ENCODE data around the gene OR6S1. TPM values are rescaled to one million over a fixed set of nuclear protein-coding genes. Genes with fewer than 3 reads are reported as not detected.
A peak's percentile ranks its signal among the peaks of the same experiment; 100 is the strongest.

OR6S1 gene
- total RNA-seq, 1 donor from 2014 or later = not detected

DNA sequence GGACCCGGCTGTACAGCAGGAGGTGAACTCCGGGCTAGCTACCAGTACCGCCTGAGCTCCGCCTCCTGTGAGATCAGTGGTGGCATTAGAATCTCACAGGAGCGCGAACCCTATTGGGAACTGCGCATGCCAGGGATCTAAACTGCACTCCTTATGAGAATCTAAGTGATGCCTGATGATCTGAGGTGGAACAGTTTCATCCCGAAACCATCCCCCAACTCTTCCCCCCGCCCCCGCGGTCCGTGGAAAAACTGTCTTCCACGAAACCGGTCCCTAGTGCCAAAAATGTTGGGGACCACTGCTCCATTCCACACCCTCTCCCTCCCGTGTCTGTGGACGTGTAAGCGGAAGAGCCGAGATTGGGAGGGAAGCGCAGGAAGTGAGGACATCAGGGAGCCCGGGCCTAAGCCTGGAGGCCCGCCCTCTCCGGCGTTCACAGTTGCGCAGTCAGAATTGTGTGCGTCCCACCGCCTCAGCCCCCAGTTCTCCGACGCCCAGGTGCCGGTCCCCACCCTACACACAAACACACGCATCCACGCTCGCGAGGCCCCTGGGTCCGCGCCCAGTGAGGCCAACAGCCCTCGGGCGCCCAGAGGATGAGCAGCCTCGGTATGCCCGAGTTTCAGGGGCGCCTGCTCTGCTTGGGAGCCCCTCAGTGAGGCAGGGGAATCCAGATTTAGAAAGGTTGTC lies 41.1 kb upstream of the OR6S1 start:
- ChIA-PET CTCF (interaction anchor here (0.9 to 8.0 kb wide), 12 partner anchors 8 to 288 kb away, joined by 3 to 95 read pairs (median 12); no protein-coding TSS in a partner anchor), POLR2A (interaction anchor here (0.7 to 7.4 kb wide), 24 partner anchors 8 to 421 kb away, joined by 3 to 180 read pairs (median 8); partner anchors contain the start of genes APEX1, OSGEP, PARP2 and PIP4P1)
- peak; percentile 70 for DNase-seq
- Mint-ChIP-seq H3K9me3 (no peaks in the 10 kb centered on the region), H3K27me3 (no peaks in the 10 kb centered on the region), H3K36me3 (ENCODE audit: low read depth) (no peaks in the 10 kb centered on the region), H3K27ac (no peak overlapping the region), H3K4me3 (no peak overlapping the region), H3K4me1 (peaks cover 16% of the 10 kb centered on the region)
- ATAC-seq (ENCODE audit: low read depth) = peak; percentile 59
- intact Hi-C loops (cut with micrococcal nuclease) = loop anchor here (1.0 to 5.0 kb wide), 10 partner anchors 9 to 830 kb away; partner anchors contain the start of genes HNRNPC, METTL3, PARP2 and PIP4P1
- TF ChIP-seq, protein P1, sequence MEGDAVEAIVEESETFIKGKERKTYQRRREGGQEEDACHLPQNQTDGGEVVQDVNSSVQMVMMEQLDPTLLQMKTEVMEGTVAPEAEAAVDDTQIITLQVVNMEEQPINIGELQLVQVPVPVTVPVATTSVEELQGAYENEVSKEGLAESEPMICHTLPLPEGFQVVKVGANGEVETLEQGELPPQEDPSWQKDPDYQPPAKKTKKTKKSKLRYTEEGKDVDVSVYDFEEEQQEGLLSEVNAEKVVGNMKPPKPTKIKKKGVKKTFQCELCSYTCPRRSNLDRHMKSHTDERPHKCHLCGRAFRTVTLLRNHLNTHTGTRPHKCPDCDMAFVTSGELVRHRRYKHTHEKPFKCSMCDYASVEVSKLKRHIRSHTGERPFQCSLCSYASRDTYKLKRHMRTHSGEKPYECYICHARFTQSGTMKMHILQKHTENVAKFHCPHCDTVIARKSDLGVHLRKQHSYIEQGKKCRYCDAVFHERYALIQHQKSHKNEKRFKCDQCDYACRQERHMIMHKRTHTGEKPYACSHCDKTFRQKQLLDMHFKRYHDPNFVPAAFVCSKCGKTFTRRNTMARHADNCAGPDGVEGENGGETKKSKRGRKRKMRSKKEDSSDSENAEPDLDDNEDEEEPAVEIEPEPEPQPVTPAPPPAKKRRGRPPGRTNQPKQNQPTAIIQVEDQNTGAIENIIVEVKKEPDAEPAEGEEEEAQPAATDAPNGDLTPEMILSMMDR (IDR thresholded peaks at IDR 0.05) = no peak

DNA sequence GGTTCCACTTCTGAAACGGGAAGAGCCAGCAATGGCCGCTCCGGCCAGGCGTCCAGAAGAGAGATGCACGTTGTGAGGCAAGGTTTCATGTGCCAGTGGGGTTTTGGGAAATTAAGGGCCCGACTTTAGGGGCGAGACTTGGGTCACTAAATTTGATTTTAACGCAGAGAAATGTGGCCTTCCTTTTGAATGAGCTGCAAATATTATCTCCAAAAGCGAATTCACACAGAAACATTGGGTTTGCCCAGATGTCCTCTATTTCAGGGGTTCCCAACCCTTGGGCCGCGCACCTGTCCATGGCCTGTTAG lies 40.6 kb upstream of the OR6S1 start:
- peaks cover 16% of the 10 kb centered on the region for H3K4me1 Mint-ChIP-seq
- TF ChIP-seq, protein P1 (IDR thresholded peaks at IDR 0.05) = no peak
- ChIA-PET POLR2A (interaction anchor here (1.1 to 7.4 kb wide), 19 partner anchors 9 to 422 kb away, joined by 3 to 180 read pairs (median 8); partner anchors contain the start of genes APEX1, OSGEP, PARP2 and PIP4P1), CTCF (interaction anchor here (1.1 to 8.0 kb wide), 12 partner anchors 9 to 354 kb away, joined by 3 to 95 read pairs (median 8); no protein-coding TSS in a partner anchor)
- H3K9me3 Mint-ChIP-seq = no peaks in the 10 kb centered on the region
- no peak overlapping the region for H3K27ac Mint-ChIP-seq
- H3K27me3 Mint-ChIP-seq = no peaks in the 10 kb centered on the region
- intact Hi-C loops (cut with micrococcal nuclease) = loop anchor here (1.0 to 5.0 kb wide), 5 partner anchors 213 to 830 kb away; partner anchors contain the start of genes HNRNPC, METTL3, PIP4P1 and PNP
- H3K36me3 Mint-ChIP-seq (ENCODE audit: low read depth) = no peaks in the 10 kb centered on the region
- DNase-seq = no peak
- no peak overlapping the region for H3K4me3 Mint-ChIP-seq
- no peak for ATAC-seq (ENCODE audit: low read depth)

DNA sequence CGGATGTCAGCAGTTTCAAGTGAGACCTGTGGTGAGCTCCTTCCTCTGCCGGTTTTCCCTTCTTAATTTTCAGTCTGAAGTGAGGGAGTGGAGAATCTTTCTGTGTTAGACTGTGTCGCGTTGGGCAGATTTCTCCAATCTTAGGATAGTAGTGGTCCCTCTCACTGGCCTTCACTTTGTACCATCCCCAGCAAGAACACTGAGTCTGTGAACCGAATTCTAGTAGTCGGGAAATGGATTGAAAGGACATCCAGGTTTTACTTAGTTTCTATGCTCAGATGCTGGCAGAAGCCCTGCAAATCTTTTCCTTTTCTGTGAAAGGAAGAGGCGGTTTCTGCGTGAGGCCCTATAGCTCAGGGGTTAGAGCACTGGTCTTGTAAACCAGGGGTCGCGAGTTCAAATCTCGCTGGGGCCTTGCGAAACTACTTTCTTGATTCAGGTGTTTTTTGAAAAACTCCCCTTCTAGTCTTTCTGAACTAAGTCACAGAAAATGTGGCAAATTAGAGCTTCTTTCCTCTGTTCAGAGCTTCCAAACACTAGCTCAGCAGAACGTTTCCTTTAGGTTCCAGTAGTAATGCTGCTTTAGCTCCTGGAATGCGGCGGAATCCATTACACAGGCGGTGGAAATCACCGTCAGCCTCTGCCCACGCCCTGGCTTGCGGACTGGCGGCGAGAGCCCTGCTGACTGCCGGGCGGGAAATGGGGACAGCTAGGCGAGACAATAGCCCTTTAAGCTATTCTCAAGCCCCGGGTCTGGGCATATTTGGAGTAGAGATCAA lies 40.0 kb upstream of the OR6S1 start:
- POLR2A ChIA-PET = interaction anchor here (0.7 to 7.4 kb wide), 24 partner anchors 9 to 422 kb away, joined by 3 to 180 read pairs (median 7); partner anchors contain the start of genes APEX1, OSGEP, PARP2 and PIP4P1
- no peak overlapping the region for H3K4me3 Mint-ChIP-seq
- H3K4me1 Mint-ChIP-seq = peaks cover 16% of the 10 kb centered on the region
- no peaks in the 10 kb centered on the region for H3K36me3 Mint-ChIP-seq (ENCODE audit: low read depth)
- peak; percentile 68 for DNase-seq
- ATAC-seq (ENCODE audit: low read depth) = peak; percentile 27
- CTCF ChIA-PET = interaction anchor here (0.6 to 8.0 kb wide), 13 partner anchors 10 to 354 kb away, joined by 3 to 95 read pairs (median 7); no protein-coding TSS in a partner anchor
- H3K9me3 Mint-ChIP-seq = no peaks in the 10 kb centered on the region
- TF ChIP-seq, protein P1 (IDR thresholded peaks at IDR 0.05) = no peak
- H3K27ac Mint-ChIP-seq = no peak overlapping the region
- intact Hi-C loops (cut with micrococcal nuclease) = loop anchor here (1.0 to 5.0 kb wide), 10 partner anchors 13 to 831 kb away; partner anchors contain the start of genes CCNB1IP1, HNRNPC, METTL3 and PIP4P1
- no peaks in the 10 kb centered on the region for H3K27me3 Mint-ChIP-seq

DNA sequence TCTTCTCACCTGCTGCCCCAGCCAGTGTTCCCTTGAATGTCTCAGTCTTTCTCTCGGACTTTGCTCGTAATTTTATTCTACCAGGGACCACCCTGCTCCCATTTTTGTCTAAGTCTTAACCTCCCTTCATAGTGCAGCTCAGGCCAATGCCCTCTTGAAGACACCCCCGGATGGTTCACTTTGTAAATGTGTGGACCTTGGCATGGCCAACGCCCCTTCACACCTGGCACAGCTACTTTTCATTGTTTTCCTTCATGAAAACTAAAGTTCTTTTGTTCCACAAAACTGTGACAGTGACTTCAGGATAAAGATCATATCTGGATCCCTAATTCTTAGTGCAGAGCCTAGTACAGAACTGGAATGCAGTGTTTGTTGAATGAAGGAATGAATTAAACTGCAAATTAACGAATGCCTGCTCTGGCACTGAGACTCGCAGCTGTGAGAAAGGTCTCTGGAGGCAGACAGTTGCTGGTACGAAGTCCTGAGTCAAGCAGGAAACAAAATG lies 39.4 kb upstream of the OR6S1 start:
- H3K27ac Mint-ChIP-seq = no peak overlapping the region
- ChIA-PET CTCF (interaction anchor here (0.6 to 8.0 kb wide), 10 partner anchors 10 to 353 kb away, joined by 3 to 95 read pairs (median 14); no protein-coding TSS in a partner anchor), POLR2A (interaction anchor here (0.7 to 7.4 kb wide), 21 partner anchors 10 to 423 kb away, joined by 3 to 180 read pairs (median 8); partner anchors contain the start of genes APEX1, OSGEP, PARP2 and PIP4P1)
- intact Hi-C loops (cut with micrococcal nuclease) = loop anchor here (1.0 to 5.0 kb wide), 7 partner anchors 13 to 831 kb away; partner anchors contain the start of genes CCNB1IP1, HNRNPC, METTL3 and RNASE6
- H3K27me3 Mint-ChIP-seq = no peaks in the 10 kb centered on the region
- no peaks in the 10 kb centered on the region for H3K9me3 Mint-ChIP-seq
- H3K4me3 Mint-ChIP-seq = no peak overlapping the region
- ATAC-seq (ENCODE audit: low read depth) (peak; percentile 44), DNase-seq (no peak)
- peaks cover 16% of the 10 kb centered on the region for H3K4me1 Mint-ChIP-seq
- H3K36me3 Mint-ChIP-seq (ENCODE audit: low read depth) = no peaks in the 10 kb centered on the region
- TF ChIP-seq, protein P1 (IDR thresholded peaks at IDR 0.05) = no peak
